ENCODE measurements around the gene DRG2. TPM values are rescaled to one million over a fixed set of nuclear protein-coding genes. Genes with fewer than 3 reads are reported as not detected.

Gene DRG2
- total and polyA plus RNA-seq, 4 donors = 28.6 to 41.3 (median 35.6) TPM

- Histone ChIP-seq H3K9ac (ENCODE audit: insufficient read depth in 1 of 2, low read length in 2 of 2) (no peak overlapping the region), H3K27me3 (ENCODE audit: control insufficient read depth in 3 of 3, insufficient read depth in 3 of 3, low read length in 2 of 3) (no peaks in the 10 kb centered on the region), H3K4me1 (ENCODE audit: control insufficient read depth in 5 of 5, insufficient read depth in 5 of 5, low read length in 5 of 5) (no peaks in the 10 kb centered on the region), H3K4me3 (no peak overlapping the region), H3K27ac (ENCODE audit: low read depth in 1 of 2, low read length in 1 of 2) (no peak overlapping the region), H3K9me3 (ENCODE audit: control insufficient read depth in 4 of 4, insufficient read depth in 3 of 4, low read length in 3 of 4) (no peaks in the 10 kb centered on the region), H3K36me3 (ENCODE audit: control insufficient read depth in 4 of 4, insufficient read depth in 4 of 4, low read length in 4 of 4) (peaks cover 14 to 35% (median 28%) of the 10 kb centered on the region in 4 donors)
- TF ChIP-seq CTCF (IDR thresholded peaks at IDR 0.05; ENCODE audit: control extremely low read depth, extremely low read depth) = no peak
- no peak for ATAC-seq (ENCODE audit: insufficient read depth, low FRiP score)
- 51 to 70% methylated on average over 2 of the region's 2 CpGs for WGBS, 2 donors
- no peak for DNase-seq
These were observed 23.7 kb upstream of the DRG2 start for GRCh38 chr17:18064053-18064452.

DNA sequence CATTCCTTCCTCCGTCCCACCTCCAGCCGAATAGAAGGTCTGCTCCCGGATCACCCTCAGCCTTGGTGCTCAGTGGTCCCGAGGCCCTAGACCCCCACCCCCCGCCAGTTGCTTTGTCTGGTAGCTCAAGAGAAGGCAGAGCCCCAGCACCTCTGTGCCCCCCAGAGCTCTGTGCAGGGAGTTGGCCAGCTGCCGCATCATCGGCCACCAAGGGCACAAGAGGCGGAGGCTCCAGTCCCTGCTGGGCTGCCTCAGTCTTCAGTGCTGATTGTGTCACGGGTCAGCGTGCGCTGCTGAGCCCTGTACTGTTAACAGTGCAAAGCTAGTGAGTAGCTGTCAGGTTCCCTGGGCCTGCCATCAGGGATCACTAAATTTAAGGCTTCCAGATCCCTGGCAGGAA, 22.2 kb upstream of the DRG2 start:
- H3K36me3 ChIP-seq (ENCODE audit: control insufficient read depth in 4 of 4, insufficient read depth in 4 of 4, low read length in 4 of 4) = peaks cover 6 to 32% (median 23%) of the 10 kb centered on the region in 4 donors
- DNase-seq = no peak

DNA sequence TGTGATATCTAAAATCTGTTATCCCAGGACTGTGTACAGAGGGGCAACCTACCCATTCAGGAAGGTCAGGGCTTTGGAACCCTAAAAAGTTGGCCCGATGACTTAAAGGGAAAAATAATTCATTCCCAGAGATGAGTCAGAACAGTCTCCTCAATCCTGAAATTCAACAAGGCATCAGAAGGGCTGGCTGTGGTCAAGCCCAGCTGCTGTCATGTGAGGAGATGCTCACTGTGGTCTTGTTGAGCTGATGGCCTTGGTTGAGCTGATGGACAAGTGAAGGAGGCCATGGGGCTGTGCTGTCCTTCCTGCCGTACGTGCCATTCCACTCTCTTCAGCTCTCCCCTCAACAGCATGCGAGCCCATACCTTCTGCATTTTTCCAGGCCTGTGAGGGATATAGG, 20.9 kb upstream of the DRG2 start:
- Histone ChIP-seq H3K27me3 (ENCODE audit: control insufficient read depth in 3 of 3, insufficient read depth in 3 of 3, low read length in 2 of 3) (no peaks in the 10 kb centered on the region), H3K9ac (ENCODE audit: insufficient read depth in 1 of 2, low read length in 2 of 2) (no peak overlapping the region), H3K4me1 (ENCODE audit: control insufficient read depth in 5 of 5, insufficient read depth in 5 of 5, low read length in 5 of 5) (no peaks in the 10 kb centered on the region), H3K9me3 (ENCODE audit: control insufficient read depth in 4 of 4, insufficient read depth in 3 of 4, low read length in 3 of 4) (no peaks in the 10 kb centered on the region), H3K27ac (ENCODE audit: low read depth in 1 of 2, low read length in 1 of 2) (no peak overlapping the region), H3K36me3 (ENCODE audit: control insufficient read depth in 4 of 4, insufficient read depth in 4 of 4, low read length in 4 of 4) (peaks cover 3 to 23% (median 16%) of the 10 kb centered on the region in 4 donors), H3K4me3 (no peak overlapping the region)
- DNase-seq (no peak), ATAC-seq (ENCODE audit: insufficient read depth, low FRiP score) (no peak)
- TF ChIP-seq CTCF (IDR thresholded peaks at IDR 0.05; ENCODE audit: control extremely low read depth, extremely low read depth) = no peak
- WGBS, 2 donors = 95 to 97% methylated on average over 4 of the region's 4 CpGs

More for the DNA sequence above, 22.2 kb upstream of the DRG2 start:
- Histone ChIP-seq H3K9me3 (ENCODE audit: control insufficient read depth in 4 of 4, insufficient read depth in 3 of 4, low read length in 3 of 4) (no peaks in the 10 kb centered on the region), H3K27ac (ENCODE audit: low read depth in 1 of 2, low read length in 1 of 2) (no peak overlapping the region), H3K27me3 (ENCODE audit: control insufficient read depth in 3 of 3, insufficient read depth in 3 of 3, low read length in 2 of 3) (no peaks in the 10 kb centered on the region), H3K4me3 (no peak overlapping the region), H3K9ac (ENCODE audit: insufficient read depth in 1 of 2, low read length in 2 of 2) (no peak overlapping the region), H3K4me1 (ENCODE audit: control insufficient read depth in 5 of 5, insufficient read depth in 5 of 5, low read length in 5 of 5) (no peaks in the 10 kb centered on the region)
- no peak for ATAC-seq (ENCODE audit: insufficient read depth, low FRiP score)
- TF ChIP-seq CTCF (IDR thresholded peaks at IDR 0.05; ENCODE audit: control extremely low read depth, extremely low read depth) = no peak
- 95 to 97% methylated on average over 11 of the region's 11 CpGs for WGBS, 2 donors

- Histone ChIP-seq H3K9ac (ENCODE audit: insufficient read depth in 1 of 2, low read length in 2 of 2) (no peak overlapping the region), H3K9me3 (ENCODE audit: control insufficient read depth in 4 of 4, insufficient read depth in 3 of 4, low read length in 3 of 4) (no peaks in the 10 kb centered on the region), H3K36me3 (ENCODE audit: control insufficient read depth in 4 of 4, insufficient read depth in 4 of 4, low read length in 4 of 4) (peaks cover 2 to 19% (median 14%) of the 10 kb centered on the region in 4 donors), H3K4me1 (ENCODE audit: control insufficient read depth in 5 of 5, insufficient read depth in 5 of 5, low read length in 5 of 5) (no peaks in the 10 kb centered on the region), H3K4me3 (no peak overlapping the region), H3K27ac (ENCODE audit: low read depth in 1 of 2, low read length in 1 of 2) (no peak overlapping the region), H3K27me3 (ENCODE audit: control insufficient read depth in 3 of 3, insufficient read depth in 3 of 3, low read length in 2 of 3) (no peaks in the 10 kb centered on the region)
- WGBS, 2 donors = 91 to 100% methylated on average over 2 of the region's 2 CpGs
- ATAC-seq (ENCODE audit: insufficient read depth, low FRiP score) = no peak
- DNase-seq = no peak
- TF ChIP-seq CTCF (IDR thresholded peaks at IDR 0.05; ENCODE audit: control extremely low read depth, extremely low read depth) = no peak
These were observed 18.6 kb upstream of the DRG2 start for GRCh38 chr17:18069101-18069500.
